Stimulated activated CD4-positive, alpha-beta T cell treated with anti-CD3 and anti-CD28 coated beads, Interleukin-15, amount 100 ng/mL, for 24 hours (primary cell): ENCODE results near the gene GGTA1.
"Not testable (repeated sequence)": the region's sequence is repeated elsewhere in the genome, so short reads cannot be mapped to it uniquely, and the experiment has no call there.

Experiments used
- DNase-seq: peaks from one replicate; pipeline ENCODE4 v3.0.0-alpha.2; 2020

Gene GGTA1

DNA sequence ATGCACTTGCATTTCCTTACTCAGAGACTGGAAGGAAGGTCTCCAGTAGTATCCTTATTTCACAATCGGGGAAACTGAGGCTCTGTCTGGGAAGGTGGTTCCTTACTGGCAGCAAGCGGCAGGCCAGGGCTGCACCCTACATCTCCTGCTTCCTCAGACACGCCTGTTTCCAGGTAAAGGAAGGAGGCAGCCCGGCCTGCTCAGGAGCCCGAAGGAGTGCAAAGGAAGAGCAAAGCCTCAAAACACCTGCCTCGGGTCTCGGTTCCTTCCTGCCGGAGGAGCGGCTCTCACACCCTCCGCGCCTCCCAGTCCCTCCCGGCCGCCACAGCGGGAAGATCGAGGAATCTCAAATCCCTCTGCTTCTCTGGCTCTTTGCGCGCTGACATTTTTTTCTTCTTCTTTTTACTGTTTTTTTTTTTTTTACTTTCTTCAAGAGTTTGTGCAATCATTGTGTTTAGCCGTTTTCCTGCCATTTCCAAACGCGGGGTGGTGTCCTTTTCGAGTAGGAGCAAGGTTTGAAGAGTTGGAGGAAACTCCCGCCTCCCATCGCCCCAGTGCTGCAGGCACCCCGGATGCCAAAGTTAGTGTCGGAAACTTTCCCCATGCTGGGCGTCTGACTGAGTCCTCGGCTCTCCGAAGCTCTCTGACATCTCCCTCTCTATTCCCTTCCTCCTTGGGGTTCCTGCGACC lies 1.0 kb downstream of the GGTA1 start:
- peak; percentile 22 for DNase-seq

GRCh38 chr9:121498150-121498486 lies 1.5 kb downstream of the GGTA1 start:
- peak; percentile 58 for DNase-seq

GRCh38 chr9:121495976-121496375 lies 3.7 kb downstream of the GGTA1 start:
- no peak for DNase-seq

DNA sequence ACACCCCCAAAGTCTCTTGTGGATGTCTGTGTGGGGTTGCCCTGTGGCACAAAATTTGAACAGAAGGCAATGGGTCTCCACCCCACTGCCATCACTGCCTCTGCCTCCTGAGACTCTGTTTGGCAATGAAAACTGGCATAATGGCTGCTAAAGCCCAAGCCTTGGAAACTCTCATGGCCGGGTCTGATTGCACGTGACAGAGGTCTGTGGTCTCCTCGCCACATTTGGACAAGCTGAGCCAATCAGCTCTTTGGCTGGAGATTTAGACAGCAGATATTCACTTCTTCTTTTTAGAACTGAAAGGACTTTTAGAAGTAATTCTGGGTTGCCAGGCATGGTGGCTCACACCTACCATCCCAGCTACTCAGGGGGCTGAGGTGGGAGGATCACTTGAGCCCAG lies 5.5 kb downstream of the GGTA1 start:
- DNase-seq = no peak

- DNase-seq = no peak
Observed at GRCh38 chr9:121491111-121491510, 8.5 kb downstream of the GGTA1 start.

GRCh38 chr9:121489344-121489743 lies 10.3 kb downstream of the GGTA1 start:
- DNase-seq = no peak

- no peak for DNase-seq
Observed at GRCh38 chr9:121486043-121486442, 13.6 kb downstream of the GGTA1 start.

DNA sequence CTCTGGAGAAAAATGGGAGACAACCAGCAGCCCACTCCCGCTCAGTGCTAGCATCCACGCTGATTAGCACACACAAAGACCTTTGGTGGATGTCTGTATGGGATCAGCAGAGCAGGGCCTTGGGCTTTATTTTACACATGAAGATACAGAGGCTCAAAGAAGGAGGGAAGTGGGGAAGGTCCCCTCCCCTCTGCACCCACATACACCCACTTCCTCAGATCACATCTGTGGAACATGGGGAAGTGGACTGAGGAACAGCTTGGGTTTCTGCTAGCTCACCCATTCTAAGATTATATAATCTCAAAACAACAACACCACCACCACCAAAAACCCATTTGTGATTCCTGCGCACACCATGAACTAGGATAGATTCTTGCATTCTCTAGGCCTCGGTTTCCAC lies 14.0 kb downstream of the GGTA1 start:
- no peak for DNase-seq

GRCh38 chr9:121484651-121485446 lies 14.8 kb downstream of the GGTA1 start:
- DNase-seq = no peak

DNA sequence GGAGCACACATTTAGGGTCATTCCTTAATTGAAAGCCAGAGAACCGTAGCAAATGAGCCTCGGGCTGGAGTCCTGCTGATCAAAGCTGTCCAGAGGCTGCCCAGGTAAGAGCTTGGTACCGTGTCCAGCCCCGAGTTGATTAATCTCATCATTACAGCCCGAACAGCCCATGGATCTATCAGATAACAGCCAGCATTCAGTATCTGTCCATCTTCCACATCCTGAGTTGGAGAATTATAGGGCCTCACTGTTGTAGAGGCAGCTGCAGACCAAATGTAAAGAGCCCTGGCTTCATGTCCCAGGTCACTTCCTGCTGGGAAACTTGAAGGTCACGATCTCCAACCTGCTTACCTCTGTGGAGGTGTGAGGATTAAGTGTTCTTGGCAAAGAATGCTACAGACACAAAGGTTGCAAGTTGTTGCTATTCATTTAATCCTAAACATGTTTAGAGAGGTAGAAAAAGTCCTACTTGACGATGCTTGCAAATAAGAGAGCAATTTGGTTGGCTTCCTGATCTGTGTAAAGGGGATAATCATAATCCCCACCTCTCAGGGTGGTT lies 16.1 kb downstream of the GGTA1 start:
- no peak for DNase-seq

- no peak for DNase-seq
Observed at GRCh38 chr9:121483049-121483448, 16.6 kb downstream of the GGTA1 start.

GRCh38 chr9:121478816-121479676 lies 20.6 kb downstream of the GGTA1 start:
- no peak for DNase-seq

DNA sequence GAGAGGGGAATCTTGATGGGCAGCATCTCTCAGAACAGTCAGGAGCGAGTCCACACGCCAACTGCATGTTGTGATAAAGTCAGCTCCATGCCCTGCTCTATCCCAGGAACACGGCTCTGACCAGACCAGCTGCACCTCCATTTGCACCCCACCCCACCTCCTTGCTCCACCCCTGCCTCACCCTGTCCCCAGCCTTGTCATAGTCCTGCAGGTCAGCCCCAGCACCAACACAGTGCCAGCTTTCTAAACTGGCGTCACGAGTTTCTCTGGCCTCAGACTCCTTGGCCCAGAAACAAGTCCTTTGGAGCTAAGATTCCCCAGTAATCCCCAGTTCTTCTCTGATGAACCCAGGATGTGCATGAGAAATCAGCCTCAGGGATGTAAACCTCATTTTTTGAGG lies 23.5 kb downstream of the GGTA1 start:
- no peak for DNase-seq

DNA sequence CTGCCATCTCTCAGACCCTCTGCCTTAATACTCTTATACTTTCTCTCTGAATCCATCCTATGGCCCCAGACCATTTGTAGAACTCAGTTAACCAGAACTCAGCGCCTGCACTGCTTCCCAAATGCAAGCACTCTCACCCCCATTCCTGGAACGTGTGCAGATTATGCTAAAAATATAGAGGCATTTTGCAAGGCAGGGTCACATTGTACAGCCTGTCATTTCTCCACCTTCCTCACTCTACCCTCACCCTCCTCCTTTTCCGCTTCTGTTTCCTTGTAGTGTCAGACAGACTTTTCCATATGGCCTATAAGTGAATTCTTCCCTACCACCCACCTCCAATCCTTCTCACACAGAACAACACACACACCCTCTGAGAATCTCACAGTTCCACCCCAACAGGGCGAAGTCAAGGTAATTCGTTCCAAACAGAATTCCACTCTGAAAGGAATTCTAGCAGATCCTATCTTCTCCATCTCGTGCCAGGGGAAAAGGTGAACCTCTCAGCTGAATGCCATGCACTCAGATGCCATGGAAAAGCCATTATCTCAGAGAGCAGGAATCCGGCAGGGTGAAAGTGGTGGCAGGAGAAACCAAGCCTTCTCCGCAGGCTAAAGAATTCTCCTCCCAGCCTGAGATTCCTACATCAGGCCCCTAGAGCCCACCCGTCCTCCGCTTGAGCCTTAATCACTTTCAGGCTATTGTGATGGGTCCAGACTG lies 25.3 kb downstream of the GGTA1 start:
- DNase-seq = no peak

DNA sequence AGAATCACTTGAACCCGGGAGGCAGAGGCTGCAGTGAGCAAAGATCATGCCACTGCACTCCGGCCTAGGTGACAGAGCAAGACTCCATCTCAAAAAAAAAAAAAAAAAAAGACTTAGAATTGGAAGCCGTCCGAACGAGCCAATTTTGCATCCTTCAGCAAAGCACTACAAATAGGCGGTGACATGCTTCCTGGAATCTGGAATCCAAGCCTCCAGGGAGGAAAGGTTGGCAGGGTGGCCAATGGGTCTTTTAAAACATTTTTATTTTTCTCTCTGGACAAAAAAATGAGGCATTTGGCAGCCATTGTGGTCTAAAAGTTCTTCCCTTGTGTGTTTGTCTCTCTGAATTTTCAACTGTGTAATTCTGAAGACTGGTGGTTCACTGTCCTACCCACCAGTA lies 26.4 kb downstream of the GGTA1 start:
- no peak for DNase-seq

- no peak for DNase-seq
Observed at GRCh38 chr9:121472446-121472845, 27.2 kb downstream of the GGTA1 start.

DNA sequence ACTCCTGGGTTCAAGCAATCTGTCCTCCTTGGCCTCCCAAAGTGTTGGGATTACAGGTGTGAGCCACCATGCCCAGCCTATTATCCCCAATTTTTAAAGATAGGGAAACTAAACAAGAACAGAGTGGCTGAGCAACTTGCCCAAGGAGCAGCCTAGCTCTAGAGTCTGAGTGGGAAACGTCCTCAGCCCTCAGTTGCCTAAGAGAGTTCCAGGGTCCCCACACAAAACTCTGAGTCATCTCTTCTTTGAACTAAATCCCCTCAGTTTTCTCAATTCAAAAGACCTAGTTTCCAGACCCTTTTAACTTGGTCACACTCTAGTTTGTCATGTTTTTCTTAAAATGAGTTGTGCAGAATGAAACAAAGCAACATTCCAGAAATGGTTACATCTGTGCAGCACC lies 33.5 kb downstream of the GGTA1 start:
- no peak for DNase-seq

DNA sequence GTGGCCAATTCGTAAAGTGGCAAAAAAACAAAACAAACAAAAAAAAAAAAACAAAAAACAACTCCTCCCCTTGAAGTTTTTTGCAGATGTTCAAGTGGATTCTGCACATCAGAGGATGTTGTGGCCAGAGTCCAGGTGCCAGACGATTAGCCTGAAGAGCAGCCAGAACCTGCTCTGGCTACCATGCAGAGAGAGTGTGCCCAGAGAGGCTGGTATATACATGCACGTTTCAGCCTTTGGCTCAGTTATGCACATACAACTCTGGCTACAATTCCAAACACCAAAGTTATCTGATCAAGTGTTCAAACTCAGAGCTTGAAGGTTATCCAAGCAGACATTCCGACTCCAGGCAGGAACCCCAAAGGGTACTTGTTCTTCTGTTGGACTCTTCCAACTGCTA lies 34.7 kb downstream of the GGTA1 start:
- no peak for DNase-seq

- peak; percentile 53 for DNase-seq
Observed at GRCh38 chr9:121463026-121463807, 36.4 kb downstream of the GGTA1 start.

- DNase-seq = no peak
Observed at GRCh38 chr9:121459513-121459912, 40.1 kb downstream of the GGTA1 start.

- not testable (repeated sequence) for DNase-seq
Observed at GRCh38 chr9:121458449-121458848, 41.2 kb downstream of the GGTA1 start.
